ENCODE results near the gene LMCD1.

DNA sequence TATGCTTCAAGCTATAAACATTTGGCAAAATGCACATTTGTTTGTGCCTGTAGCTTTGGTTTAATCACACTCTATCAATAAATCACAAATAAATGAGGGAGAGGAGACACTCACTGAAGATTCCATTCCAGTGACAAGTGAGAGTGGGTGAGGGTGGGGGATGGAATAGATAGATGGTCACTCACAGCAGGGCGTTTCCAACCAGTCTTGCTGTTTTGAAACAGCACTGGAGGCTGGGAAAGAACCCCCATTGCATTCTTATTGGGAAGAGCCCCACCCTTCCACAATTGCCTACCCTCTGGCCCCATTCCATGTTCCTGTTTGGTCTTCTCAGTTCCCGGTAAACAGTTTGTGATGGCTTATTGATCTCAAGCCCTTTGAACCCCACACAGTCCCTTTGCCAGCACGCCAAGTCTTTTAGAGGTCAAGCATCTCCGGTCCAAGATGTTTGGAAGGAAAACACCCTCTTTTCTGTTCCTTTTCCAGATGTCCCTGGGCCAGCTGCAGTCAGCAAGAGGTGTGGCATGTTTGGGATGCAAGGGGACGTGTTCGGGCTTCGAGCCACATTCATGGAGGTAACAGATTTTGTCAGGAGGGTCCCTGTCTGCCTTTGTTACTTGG is 30.7 kb downstream of the LMCD1 start:
- TF ChIP-seq, protein P1, sequence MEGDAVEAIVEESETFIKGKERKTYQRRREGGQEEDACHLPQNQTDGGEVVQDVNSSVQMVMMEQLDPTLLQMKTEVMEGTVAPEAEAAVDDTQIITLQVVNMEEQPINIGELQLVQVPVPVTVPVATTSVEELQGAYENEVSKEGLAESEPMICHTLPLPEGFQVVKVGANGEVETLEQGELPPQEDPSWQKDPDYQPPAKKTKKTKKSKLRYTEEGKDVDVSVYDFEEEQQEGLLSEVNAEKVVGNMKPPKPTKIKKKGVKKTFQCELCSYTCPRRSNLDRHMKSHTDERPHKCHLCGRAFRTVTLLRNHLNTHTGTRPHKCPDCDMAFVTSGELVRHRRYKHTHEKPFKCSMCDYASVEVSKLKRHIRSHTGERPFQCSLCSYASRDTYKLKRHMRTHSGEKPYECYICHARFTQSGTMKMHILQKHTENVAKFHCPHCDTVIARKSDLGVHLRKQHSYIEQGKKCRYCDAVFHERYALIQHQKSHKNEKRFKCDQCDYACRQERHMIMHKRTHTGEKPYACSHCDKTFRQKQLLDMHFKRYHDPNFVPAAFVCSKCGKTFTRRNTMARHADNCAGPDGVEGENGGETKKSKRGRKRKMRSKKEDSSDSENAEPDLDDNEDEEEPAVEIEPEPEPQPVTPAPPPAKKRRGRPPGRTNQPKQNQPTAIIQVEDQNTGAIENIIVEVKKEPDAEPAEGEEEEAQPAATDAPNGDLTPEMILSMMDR (conservative IDR thresholded peaks at IDR 0.05; ENCODE audit: low read depth, low read length) = no peak
- TF ChIP-seq RAD21 (IDR thresholded peaks at IDR 0.05; ENCODE audit: low read length) (no peak), POLR2A (IDR thresholded peaks at IDR 0.05; ENCODE audit: low read depth, low read length) (no peak), BHLHE40 (IDR thresholded peaks at IDR 0.05; ENCODE audit: low read depth, low read length) (no peak; the same call in 1 of the 2 replicates), RFX5 (IDR thresholded peaks at IDR 0.05; ENCODE audit: low read depth, low read length) (no peak), RCOR1 (IDR thresholded peaks at IDR 0.05; ENCODE audit: insufficient replicate concordance, low read length) (no peak)

Data from IMR-90 (cell line).